Pons (tissue), 1 donor: ENCODE measurements around the gene WDR1.
"Not testable (repeated sequence)": the region's sequence is repeated elsewhere in the genome, so short reads cannot be mapped to it uniquely, and the experiment has no call there.

ENCODE experiments used
- DNase-seq: peaks from one replicate; pipeline ENCODE4 v3.0.0-alpha.2; 2016; ENCODE audit warnings: low spot score

WDR1 gene

DNA sequence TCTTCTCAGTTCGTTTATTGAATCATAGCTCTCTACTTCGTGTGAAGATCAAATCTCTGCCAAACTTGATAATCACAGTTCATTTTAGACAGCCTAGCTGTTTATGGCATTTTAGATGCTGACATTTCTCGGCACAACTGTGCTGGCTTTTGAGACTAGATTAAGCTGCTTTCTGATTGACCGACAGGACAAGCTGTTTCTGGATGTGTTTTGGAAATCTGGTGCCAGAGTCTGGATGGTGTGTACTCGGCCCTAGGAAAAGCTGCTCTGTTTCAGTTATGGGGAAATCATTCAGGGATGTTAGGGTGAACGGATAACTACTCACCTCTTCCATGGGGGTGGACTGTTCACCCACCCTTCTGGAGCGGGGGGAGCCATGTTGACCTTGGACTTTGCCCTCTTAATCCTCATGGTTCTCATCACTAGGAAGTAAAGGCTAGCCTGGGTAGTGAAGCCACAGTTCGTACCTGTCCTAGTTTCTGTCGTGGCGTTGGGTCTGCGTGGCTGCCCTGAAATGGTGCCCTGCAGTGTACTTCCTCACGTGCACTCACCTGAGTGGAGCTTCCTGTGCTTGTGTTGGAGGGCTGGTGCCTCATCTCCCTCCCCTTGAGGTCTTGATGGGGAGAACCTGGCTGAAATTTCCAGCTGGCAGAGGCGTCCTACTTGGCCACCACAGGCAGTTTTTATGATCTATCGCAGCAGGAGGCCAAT lies 13.7 kb upstream of the WDR1 start:
- DNase-seq: no peak

DNA sequence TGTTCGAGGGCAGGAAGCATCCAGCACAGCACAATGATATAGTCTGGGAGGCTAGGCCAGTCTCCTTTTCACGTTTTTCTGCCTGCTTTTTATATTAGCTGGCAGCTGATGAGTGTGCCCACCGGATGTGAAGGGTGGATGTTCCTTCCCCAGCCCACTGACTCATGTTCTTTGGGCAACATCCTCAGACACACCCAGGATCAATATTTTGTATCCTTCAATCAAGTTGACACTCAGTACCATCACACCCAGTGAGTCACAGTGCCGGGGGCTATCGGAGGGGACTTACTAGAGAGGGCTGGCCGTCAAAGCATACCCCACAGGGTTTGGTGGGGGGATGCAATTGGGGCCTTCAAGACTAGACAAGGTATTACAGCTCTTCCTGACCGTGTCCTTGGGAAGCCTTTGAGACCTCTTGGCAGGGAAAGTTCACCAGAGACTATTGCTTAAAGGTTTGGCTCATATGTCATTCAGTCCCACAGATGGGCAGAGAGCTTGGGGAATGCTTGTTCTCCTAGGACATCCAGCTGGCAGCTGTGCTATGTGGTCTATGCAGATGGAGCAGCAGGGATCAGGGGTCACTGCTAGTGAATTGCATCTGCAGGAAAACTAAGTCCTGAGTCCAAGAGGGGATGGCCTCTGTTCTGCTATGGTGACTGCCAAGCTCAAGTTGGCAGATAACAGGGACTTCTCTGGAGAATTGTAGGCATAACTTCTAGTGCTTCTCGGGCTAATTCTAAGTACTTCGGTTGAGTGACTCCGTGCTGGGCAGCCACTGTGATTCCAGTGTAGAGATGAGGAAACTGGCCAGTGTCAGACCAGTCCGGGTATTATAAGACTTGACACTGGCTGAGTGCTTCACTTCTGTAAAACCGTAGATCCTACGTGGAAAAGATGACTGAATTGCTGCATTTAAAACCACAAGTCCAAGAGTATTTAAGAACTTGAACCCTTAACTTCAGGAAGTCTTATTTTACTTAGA lies 12.9 kb upstream of the WDR1 start:
- DNase-seq: no peak

DNA sequence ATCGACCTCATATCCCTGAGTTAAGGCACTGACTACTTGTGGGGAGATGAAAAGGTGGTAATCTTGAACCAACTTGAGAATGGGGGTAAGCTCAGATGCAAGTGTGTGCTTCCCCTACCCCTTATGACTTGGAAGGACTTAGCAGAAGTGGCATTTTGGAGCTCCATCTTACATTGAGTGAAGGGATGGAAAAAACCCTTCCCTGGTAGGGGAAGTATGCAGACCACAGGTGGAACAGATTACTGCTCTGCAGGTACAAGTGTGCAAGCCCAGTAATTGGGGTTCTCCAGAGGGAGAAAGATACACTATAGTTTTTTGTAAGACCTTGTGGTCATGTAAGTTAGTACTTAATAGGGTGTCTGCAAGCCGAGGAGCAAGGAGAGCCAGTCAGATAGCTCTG lies 12.2 kb upstream of the WDR1 start:
- no peak for DNase-seq

DNA sequence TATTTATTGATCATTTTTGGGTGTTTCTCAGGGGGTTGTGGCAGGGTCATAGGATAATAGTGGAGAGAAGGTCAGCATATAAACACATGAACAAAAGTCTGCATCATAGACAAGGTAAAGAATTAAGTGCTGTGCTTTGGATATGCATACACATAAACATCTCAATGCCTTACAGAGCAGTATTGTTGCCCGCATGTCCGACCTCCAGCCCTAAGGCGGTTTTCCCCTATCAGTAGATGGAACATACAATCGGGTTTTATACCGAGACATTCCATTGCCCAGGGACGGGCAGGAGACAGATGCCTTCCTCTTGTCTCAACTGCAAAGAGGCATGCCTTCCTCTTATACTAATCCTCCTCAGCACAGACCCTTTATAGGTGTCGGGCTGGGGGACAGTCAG lies 10.9 kb upstream of the WDR1 start:
- not testable (repeated sequence) for DNase-seq

DNA sequence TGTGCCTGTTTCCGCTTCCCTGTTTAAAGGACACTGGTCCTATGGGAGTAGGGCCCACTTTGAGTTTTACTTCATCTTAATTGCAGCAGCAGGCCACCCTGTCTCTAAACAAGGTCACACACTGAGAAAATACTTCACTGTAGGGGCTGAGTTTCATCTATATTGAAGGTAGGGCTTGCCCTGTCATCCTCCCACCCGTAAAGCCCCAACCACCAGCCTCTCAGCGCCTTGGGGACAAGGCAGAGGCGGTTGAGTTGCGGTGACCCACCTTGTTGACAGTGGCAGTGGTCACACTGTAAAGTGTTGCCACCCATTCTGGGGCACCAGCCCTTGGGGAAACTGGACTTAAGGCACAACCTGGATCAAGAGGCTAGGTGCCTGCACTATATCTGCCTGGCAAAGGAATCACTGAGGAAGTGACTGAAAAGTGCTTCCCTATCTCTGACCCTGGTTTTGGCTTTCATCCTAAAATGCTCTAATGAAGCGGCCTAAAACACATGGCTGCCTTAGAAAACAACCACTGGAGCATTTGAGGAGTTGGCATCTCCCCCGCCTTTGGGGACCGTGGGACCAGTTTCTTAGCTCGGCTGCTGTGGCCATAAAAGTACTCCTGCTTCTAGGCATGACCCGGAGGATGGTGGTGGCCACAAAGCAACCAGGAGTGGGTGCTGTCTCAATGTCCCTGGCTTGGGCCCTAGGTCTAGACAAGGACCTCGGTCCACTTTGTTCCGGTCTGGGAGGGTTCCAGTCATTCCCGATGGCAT lies 7.8 kb upstream of the WDR1 start:
- no peak for DNase-seq

DNA sequence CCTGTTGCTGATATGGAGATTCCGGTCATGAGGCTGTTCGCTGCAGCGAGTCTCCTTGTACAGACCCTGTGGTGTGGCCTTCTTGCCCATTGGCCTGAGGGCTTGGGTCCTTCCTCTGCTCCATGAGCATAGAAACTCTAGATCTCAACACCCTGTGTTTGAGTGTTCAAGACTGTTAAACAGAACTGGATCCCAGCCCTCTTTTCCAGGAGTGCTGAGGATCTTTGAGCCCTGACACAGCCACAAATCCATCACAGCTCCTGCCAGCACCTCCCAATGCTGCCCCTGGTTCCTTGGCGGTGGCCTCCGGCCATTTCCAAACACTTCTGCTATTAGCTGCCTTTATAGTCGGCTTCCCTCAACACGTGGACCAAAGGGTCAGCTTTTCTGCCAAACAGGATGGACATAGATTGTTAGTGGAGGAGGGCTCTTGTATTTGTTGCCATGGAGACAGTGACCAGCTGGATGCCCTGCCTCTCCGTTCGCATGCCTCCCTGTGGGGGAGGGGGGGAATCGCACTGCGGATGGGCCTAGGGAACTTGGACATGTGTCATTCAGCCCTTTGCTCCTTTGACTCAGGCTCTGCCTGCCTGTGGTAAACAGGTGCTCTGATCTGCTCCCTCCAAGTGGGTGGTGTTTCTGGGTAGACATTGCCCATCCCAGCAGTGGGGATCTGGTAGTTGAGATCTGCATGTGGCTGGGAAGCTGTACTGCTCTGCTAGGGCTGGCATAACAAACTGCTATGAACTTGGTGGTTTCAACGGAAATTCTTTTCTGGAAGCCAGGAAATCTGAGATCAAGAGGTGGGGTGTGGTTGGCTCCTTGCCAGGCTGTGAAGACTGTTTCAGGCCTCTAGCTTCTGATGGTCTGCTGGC lies 6.9 kb upstream of the WDR1 start:
- no peak for DNase-seq

DNA sequence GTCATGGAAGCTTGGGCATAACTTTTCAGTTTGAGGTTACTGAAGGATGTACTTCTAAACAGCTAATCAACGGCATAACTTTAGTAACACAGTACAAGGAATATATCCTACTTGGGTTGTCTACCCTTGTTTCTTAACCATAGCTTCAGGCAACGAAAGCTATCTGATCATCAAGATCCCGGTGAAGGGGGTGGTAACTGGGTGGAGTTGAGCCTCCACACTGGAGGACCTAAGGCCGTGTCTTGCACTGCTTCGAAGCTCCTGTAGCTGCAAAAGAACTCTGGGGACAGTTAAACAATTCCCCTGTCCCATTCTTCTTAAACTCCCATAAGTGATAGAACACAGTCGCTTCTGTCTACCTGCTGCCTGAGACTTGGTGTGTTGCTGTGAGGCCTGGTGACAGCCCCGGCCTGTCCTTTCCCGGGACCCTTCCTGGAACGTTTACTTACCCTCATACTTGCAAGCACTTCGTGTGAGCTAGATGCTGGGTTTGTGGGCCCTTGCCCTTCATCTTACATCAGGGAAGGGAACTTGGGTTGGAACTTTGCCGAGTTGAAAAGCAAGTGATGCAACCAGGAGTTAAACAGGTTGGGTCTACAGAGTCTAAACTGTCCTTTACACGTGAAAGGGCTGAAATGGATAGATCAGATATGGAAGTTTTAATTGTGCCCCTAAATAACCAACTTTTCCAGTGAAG lies 5.8 kb upstream of the WDR1 start:
- no peak for DNase-seq

DNA sequence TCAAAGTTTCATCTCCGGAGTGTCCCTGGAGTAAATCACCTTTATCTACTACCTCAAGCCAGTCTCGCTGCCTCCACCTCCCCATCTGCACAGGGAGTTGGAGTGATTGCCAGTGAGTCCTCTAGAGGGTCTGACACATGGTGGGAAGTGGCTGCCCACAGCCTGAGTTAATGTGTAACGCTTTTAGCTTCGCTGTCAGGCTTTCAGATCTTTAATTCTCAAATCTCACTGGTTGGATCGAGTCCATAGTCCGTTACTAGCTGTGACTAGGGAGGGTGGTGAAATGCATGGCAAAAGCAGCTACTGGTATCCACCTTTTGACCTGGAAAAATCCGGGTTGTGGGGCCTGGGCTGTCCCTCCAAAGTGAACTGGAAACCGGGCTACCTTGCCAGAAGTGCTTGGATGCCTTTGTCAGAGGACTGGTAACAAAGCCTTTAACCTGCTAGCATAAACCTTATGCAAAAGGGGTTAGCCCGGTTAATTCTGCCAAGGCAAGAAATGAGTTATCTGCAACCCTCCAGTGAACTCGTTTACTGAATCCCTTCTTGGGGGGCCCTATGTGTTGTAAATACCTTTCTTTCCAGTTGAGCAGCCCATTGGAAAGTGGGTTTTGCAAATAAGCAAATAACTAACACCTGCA lies 5.1 kb upstream of the WDR1 start:
- no peak for DNase-seq

DNA sequence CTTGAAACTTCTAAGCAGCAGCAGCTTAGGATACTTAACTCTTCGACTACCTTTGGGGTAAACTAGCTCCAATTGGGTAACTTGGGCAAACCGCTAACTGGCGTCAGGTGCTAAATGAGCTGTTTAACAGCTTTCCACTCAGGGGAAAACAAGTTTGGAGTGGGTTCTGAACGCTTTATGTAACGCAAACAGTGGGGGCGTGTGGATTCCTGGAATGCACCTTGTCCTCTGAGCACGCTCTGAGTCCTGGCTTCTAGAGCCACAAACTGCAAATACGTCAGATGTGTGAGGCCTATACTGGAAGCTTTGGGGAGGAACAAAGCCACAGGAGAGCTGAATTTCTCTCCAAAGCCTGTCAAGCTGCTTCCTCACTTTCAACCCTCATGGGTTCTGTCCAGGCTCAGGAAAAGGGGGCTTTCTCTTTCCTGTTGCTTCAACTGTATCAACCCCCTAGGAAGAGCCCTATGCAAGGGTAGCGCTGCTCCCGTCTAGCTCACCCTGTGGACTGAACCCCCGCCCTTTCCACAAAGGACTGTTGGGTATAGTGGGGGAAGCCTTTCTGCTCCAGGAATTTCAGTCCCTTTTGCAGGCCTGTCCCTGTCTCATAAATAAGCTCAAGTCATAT lies 4.5 kb upstream of the WDR1 start:
- DNase-seq: no peak

DNA sequence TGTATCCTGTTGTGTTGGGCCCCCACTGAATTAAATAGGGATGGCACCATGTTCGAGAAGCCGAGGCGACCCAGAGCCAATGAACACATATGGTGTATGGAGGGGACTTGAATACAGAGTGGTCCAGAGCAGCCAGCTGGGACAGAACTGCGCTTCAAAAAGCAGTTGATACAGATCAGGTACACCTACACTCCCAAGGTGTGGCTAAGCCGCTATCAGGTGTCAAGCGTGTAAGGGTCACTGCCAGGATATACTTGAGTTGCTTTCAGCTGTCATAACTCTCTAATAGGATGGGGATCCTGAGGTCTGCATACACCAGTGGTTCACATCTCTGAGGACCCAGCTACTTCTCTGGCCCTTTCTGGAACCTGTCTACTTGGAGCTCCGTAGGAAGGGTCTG lies 3.2 kb upstream of the WDR1 start:
- DNase-seq: no peak

DNA sequence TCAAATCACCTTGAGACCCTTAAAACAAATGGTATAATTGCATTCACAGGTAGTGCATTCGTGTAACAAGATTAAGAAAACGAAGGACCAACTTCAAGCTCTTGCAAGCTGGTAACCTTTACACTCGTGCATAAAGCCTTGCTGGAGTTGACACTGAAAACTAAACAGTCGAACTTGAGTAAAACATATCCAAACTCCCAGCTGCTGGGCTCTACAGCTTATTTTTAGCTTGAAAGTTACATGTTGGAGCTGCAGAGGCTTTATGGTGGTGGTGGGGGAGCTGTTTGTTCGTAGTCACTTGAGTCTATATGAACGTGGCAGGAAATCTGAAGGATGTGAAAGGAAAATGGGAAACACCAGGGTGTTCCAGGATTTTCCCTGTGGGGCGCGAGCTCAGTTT lies 2.7 kb upstream of the WDR1 start:
- no peak for DNase-seq

DNA sequence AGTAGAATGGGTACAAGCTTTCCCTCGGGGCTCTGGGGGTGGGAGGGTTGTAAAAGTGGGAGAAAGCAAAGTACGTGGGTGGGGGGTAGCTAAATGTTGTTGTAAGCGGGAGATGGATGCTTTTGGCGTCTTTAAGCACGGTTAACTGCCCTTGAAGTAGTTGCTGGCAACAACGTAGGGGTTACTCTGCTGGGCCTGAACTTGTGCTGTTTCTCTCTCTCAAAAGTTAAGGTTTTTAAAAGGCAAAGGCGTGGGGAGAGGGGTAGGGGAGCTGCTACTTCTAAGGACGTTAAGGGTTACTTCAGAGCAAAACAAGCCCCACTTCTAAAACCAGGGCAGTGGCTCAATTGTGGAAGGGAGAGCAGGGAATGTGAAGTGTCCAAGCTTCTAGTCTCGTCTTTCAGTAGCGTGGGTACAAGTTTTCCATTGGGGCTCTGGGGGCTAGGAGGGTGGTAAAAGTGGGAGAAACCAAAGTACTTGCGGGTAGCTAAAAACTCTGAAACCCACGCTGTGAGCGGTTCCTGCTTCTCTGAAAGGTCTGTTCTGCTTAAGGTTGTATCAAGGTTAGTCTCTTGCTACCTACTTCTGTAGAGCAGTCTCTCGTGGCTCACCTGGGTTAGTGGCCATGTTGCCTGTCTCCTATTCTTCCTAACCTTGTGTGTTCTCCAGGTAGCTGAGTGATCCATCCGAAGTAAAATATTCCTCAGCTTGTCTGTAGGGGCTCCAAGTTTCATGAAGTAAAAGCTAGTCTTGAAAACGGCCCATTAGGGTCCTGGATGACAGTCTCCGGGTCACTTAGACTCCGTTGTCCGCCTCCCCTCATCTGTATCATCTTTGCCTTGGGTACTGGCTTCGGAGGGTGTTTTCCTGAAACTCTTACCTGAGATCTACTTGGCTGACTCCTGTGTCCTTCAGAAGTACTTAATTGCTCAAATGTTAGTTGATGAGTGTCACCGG lies 1.7 kb upstream of the WDR1 start:
- no peak for DNase-seq

DNA sequence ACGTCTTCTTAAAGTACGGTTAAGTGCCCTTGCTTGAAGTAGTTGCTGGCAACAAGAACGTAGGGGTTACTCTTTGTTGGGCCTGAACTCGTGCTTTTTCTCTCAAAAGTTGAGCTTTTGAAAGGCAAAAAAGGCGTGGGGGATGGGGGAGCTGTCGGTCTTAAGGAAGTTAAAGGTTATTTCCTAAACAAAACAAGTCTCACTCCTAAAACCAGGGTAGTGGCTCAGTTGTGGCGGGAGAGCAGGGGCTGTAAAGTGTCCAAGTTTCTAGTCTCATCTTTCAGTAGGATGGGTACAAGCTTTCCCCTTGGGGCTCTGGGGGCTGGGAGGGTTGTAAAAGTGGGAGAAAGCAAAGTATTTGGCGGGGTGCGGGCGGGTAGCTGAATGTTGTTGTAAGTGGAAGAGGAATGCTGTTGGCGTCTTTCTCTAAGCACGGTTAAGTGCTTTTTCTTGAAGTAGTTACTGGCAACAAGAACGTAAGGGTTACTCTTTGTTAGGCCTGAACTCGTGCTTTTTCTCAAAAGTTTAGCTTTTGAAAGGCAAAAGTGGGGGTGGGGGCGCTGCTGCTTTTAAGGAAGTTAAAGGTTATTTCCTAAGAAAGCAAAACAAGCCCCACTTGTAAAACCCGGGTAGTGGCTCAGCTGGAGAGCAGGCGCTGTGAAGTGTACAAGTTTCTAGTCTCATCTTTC lies 904 bp upstream of the WDR1 start:
- DNase-seq: peak; percentile 61

DNA sequence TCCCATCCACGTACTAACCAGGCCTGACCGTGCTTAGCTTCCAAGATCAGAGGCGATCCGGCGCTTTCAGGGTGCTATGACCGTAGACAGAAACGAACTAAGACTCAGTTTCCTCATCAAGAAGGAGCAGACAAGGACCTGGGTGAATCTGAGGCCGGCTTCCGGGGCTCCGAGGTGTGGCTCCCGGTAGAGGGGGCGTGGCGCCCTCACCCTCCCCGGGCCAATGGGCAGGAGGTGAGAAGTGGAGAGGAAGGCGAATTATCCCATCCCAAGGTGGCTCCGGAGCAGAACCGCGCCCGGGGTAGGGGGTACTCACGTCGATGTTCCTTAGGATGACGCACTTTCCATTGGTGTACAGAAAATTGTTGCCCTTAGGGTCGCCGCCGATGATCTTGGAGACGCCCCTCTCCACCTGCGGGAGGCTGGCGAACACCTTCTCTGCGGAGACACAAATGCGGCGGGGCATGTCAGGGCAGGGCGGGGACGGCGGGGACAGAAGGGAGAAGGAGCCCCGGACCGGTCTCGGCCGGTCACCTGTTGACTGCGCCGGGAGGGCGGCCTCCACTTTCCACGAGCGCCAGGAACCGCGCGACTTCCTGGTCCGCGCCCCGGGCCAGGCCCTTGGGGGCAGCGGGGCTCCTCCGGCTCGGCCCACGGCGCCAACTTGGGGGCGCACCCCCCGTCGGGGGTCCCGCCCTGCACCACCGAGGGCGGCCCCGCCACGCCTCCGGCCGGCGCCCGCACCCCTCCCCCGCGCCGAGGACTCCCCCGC lies 616 bp downstream of the WDR1 start:
- no peak for DNase-seq

DNA sequence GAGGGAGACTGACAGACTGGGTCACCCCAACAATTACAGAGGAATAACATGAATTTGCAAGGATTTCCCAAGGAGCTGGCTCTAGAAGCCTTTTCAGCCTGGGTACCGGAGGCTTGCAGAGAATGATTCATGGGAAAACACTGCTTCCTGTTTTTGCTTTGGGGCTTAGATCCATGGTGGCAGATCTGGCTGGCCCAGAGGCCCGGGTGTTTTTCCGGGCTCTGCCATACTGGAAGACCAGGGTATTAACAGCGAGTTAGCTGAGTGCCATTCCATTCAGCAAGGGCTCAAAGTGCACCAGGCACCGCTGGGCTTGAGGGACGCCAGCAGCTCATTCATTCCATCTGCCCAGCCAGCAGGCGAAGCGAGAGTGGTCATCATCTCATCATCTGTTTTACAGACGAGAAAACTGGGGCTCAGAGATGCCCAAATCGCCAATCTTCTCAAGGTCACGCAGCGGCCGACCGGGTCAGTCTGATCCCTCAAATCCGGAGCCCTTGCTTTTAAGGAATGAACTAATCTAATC lies 1.3 kb downstream of the WDR1 start:
- no peak for DNase-seq

DNA sequence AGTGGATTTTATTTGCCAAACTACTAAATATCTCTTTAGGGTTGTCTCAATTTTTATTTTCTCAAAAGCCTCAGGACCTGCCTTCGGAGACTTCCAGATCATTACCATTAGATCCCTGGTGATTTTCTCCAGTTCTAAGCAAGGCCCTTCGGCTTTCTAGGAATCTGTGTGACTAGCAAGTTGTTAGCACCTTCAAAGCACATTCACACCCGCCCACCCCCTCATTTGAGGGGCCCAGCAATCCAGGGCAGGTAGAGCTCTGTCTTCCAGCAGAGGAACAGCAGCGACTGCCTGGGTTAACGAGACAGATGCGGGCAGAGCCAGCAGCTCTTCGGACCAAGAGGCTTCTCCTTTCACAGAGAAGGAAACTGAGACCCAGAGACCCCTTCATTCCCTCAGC lies 2.0 kb downstream of the WDR1 start:
- DNase-seq: no peak

DNA sequence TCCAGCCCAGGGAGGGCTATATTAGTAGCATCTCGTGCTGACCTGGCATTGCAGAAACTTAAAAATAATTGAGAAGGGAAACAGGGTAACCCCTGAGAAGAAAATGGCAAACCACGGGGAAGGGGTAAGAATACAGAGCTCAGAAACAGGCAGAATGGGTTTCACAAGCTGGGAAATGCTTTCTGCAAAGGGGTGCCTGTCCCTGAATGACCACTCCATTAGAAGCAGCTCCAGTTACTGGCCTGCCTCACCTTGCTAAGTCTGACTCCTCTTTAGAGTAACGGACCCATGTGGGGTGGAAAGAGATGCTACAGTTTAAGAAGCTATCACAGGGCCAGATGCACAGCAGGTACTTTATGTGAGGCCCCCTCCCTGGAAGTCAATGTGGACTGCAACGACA lies 2.5 kb downstream of the WDR1 start:
- DNase-seq: no peak
